Measurements from ENCODE around the gene EARS2. TPM values are rescaled to one million over a fixed set of nuclear protein-coding genes. Genes with fewer than 3 reads are reported as not detected.

The EARS2 gene
- total RNA-seq, 1 experiment from 2014 or later = 55.9 TPM

DNA sequence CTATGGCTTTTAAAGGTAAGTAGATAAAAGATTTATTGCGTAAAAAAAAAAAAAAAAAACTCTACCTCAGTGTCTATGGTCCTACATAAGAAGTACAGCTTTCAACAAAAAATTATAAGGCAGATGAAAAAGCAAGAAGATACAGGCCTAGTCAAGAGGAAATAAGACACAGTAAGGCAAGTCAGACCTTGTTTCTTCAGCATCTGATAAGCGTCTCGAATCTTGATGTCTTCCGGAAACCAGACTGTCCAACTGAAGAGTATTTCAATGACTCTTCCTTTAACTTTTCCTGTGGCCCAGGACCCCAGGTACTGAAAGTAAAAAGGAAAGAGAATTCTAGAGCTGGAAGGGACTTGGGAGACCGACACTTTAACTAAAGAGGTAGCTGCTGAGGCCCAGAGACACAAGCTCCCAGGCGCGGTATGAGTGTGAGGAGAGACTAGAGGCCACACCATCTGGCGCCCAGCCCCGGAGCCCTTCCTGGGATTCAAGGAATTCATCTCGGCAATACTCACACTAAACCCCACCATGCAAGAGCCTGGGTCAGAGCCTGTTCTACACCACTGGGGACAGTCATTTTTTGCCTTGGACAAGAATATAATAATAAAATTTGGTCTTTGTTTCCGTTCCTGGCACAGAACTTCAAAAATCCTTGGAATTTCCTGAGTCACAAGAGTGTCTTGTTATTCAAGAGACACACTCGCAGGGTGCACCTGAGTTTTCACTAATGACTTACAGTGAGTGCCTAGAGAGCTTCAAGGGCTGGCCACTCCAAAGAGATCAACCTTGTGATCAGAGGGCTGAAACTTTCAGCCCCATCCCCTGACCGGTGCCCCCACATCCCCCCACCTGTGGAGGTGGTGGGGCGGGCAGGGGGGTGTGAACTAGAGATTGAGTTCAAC, 65.4 kb downstream of the EARS2 start:
- H3K4me1 Mint-ChIP-seq = peaks cover 5% of the 10 kb centered on the region; the same call in 1 of the 2 replicates
- H3K27ac Mint-ChIP-seq = peak overlapping the region; percentile 84
- POLR2A ChIA-PET = no interaction called here

More for the DNA sequence above, 65.4 kb downstream of the EARS2 start:
- no peak for TF ChIP-seq TEAD4 (CRISPR knock-in tag; IDR thresholded peaks at IDR 0.05)
- TF ChIP-seq ETV6 (CRISPR knock-in tag; IDR thresholded peaks at IDR 0.05) = no peak
- no peak for TF ChIP-seq CREB1 (CRISPR knock-in tag; IDR thresholded peaks at IDR 0.05)
- TF ChIP-seq ZNF396 (CRISPR knock-in tag; IDR thresholded peaks at IDR 0.05; ENCODE audit: borderline replicate concordance) = no peak
- TF ChIP-seq, protein P1, sequence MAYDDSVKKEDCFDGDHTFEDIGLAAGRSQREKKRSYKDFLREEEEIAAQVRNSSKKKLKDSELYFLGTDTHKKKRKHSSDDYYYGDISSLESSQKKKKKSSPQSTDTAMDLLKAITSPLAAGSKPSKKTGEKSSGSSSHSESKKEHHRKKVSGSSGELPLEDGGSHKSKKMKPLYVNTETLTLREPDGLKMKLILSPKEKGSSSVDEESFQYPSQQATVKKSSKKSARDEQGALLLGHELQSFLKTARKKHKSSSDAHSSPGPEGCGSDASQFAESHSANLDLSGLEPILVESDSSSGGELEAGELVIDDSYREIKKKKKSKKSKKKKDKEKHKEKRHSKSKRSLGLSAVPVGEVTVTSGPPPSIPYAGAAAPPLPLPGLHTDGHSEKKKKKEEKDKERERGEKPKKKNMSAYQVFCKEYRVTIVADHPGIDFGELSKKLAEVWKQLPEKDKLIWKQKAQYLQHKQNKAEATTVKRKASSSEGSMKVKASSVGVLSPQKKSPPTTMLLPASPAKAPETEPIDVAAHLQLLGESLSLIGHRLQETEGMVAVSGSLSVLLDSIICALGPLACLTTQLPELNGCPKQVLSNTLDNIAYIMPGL (CRISPR knock-in tag; IDR thresholded peaks at IDR 0.05) = no peak
- TF ChIP-seq, protein P2, sequence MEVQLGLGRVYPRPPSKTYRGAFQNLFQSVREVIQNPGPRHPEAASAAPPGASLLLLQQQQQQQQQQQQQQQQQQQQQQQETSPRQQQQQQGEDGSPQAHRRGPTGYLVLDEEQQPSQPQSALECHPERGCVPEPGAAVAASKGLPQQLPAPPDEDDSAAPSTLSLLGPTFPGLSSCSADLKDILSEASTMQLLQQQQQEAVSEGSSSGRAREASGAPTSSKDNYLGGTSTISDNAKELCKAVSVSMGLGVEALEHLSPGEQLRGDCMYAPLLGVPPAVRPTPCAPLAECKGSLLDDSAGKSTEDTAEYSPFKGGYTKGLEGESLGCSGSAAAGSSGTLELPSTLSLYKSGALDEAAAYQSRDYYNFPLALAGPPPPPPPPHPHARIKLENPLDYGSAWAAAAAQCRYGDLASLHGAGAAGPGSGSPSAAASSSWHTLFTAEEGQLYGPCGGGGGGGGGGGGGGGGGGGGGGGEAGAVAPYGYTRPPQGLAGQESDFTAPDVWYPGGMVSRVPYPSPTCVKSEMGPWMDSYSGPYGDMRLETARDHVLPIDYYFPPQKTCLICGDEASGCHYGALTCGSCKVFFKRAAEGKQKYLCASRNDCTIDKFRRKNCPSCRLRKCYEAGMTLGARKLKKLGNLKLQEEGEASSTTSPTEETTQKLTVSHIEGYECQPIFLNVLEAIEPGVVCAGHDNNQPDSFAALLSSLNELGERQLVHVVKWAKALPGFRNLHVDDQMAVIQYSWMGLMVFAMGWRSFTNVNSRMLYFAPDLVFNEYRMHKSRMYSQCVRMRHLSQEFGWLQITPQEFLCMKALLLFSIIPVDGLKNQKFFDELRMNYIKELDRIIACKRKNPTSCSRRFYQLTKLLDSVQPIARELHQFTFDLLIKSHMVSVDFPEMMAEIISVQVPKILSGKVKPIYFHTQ (CRISPR knock-in tag; IDR thresholded peaks at IDR 0.05) = no peak
- TF ChIP-seq, protein P3, sequence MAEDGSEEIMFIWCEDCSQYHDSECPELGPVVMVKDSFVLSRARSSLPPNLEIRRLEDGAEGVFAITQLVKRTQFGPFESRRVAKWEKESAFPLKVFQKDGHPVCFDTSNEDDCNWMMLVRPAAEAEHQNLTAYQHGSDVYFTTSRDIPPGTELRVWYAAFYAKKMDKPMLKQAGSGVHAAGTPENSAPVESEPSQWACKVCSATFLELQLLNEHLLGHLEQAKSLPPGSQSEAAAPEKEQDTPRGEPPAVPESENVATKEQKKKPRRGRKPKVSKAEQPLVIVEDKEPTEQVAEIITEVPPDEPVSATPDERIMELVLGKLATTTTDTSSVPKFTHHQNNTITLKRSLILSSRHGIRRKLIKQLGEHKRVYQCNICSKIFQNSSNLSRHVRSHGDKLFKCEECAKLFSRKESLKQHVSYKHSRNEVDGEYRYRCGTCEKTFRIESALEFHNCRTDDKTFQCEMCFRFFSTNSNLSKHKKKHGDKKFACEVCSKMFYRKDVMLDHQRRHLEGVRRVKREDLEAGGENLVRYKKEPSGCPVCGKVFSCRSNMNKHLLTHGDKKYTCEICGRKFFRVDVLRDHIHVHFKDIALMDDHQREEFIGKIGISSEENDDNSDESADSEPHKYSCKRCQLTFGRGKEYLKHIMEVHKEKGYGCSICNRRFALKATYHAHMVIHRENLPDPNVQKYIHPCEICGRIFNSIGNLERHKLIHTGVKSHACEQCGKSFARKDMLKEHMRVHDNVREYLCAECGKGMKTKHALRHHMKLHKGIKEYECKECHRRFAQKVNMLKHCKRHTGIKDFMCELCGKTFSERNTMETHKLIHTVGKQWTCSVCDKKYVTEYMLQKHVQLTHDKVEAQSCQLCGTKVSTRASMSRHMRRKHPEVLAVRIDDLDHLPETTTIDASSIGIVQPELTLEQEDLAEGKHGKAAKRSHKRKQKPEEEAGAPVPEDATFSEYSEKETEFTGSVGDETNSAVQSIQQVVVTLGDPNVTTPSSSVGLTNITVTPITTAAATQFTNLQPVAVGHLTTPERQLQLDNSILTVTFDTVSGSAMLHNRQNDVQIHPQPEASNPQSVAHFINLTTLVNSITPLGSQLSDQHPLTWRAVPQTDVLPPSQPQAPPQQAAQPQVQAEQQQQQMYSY (CRISPR knock-in tag; IDR thresholded peaks at IDR 0.05) = no peak
- TF ChIP-seq, protein P4, sequence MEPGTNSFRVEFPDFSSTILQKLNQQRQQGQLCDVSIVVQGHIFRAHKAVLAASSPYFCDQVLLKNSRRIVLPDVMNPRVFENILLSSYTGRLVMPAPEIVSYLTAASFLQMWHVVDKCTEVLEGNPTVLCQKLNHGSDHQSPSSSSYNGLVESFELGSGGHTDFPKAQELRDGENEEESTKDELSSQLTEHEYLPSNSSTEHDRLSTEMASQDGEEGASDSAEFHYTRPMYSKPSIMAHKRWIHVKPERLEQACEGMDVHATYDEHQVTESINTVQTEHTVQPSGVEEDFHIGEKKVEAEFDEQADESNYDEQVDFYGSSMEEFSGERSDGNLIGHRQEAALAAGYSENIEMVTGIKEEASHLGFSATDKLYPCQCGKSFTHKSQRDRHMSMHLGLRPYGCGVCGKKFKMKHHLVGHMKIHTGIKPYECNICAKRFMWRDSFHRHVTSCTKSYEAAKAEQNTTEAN (CRISPR knock-in tag; IDR thresholded peaks at IDR 0.05) = no peak
- TF ChIP-seq ESRRA (CRISPR knock-in tag; IDR thresholded peaks at IDR 0.05; ENCODE audit: borderline replicate concordance) = no peak
- TF ChIP-seq, protein P5, sequence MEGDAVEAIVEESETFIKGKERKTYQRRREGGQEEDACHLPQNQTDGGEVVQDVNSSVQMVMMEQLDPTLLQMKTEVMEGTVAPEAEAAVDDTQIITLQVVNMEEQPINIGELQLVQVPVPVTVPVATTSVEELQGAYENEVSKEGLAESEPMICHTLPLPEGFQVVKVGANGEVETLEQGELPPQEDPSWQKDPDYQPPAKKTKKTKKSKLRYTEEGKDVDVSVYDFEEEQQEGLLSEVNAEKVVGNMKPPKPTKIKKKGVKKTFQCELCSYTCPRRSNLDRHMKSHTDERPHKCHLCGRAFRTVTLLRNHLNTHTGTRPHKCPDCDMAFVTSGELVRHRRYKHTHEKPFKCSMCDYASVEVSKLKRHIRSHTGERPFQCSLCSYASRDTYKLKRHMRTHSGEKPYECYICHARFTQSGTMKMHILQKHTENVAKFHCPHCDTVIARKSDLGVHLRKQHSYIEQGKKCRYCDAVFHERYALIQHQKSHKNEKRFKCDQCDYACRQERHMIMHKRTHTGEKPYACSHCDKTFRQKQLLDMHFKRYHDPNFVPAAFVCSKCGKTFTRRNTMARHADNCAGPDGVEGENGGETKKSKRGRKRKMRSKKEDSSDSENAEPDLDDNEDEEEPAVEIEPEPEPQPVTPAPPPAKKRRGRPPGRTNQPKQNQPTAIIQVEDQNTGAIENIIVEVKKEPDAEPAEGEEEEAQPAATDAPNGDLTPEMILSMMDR (IDR thresholded peaks at IDR 0.05) = no peak
- TF ChIP-seq, protein P6, sequence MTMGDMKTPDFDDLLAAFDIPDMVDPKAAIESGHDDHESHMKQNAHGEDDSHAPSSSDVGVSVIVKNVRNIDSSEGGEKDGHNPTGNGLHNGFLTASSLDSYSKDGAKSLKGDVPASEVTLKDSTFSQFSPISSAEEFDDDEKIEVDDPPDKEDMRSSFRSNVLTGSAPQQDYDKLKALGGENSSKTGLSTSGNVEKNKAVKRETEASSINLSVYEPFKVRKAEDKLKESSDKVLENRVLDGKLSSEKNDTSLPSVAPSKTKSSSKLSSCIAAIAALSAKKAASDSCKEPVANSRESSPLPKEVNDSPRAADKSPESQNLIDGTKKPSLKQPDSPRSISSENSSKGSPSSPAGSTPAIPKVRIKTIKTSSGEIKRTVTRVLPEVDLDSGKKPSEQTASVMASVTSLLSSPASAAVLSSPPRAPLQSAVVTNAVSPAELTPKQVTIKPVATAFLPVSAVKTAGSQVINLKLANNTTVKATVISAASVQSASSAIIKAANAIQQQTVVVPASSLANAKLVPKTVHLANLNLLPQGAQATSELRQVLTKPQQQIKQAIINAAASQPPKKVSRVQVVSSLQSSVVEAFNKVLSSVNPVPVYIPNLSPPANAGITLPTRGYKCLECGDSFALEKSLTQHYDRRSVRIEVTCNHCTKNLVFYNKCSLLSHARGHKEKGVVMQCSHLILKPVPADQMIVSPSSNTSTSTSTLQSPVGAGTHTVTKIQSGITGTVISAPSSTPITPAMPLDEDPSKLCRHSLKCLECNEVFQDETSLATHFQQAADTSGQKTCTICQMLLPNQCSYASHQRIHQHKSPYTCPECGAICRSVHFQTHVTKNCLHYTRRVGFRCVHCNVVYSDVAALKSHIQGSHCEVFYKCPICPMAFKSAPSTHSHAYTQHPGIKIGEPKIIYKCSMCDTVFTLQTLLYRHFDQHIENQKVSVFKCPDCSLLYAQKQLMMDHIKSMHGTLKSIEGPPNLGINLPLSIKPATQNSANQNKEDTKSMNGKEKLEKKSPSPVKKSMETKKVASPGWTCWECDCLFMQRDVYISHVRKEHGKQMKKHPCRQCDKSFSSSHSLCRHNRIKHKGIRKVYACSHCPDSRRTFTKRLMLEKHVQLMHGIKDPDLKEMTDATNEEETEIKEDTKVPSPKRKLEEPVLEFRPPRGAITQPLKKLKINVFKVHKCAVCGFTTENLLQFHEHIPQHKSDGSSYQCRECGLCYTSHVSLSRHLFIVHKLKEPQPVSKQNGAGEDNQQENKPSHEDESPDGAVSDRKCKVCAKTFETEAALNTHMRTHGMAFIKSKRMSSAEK (CRISPR knock-in tag; IDR thresholded peaks at IDR 0.05; ENCODE audit: borderline replicate concordance) = no peak
- TF ChIP-seq, protein P7, sequence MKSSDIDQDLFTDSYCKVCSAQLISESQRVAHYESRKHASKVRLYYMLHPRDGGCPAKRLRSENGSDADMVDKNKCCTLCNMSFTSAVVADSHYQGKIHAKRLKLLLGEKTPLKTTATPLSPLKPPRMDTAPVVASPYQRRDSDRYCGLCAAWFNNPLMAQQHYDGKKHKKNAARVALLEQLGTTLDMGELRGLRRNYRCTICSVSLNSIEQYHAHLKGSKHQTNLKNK (CRISPR knock-in tag; IDR thresholded peaks at IDR 0.05) = no peak
- TF ChIP-seq TEAD1 (CRISPR knock-in tag; IDR thresholded peaks at IDR 0.05) = no peak
- no peak for TF ChIP-seq NFATC4 (CRISPR knock-in tag; IDR thresholded peaks at IDR 0.05)
- TF ChIP-seq CREM (CRISPR knock-in tag; IDR thresholded peaks at IDR 0.05) = no peak
- no peak for TF ChIP-seq HMGA2 (CRISPR knock-in tag; IDR thresholded peaks at IDR 0.05)
- DNase-seq (ENCODE audit: low spot score) (no peak), ATAC-seq (no peak)
- Mint-ChIP-seq H3K9me3 (no peaks in the 10 kb centered on the region), H3K27me3 (ENCODE audit: low read depth) (no peaks in the 10 kb centered on the region), H3K4me3 (no peak overlapping the region), H3K36me3 (peaks cover 76% of the 10 kb centered on the region)
- CTCF ChIA-PET = no interaction called here

All from WTC11 (cell line).